ENCODE results near the gene CD6. TPM values are rescaled to one million over a fixed set of nuclear protein-coding genes. Genes with fewer than 3 reads are reported as not detected.

Gene CD6
- total RNA-seq, 1 donor from 2014 or later = 12.0 TPM

DNA sequence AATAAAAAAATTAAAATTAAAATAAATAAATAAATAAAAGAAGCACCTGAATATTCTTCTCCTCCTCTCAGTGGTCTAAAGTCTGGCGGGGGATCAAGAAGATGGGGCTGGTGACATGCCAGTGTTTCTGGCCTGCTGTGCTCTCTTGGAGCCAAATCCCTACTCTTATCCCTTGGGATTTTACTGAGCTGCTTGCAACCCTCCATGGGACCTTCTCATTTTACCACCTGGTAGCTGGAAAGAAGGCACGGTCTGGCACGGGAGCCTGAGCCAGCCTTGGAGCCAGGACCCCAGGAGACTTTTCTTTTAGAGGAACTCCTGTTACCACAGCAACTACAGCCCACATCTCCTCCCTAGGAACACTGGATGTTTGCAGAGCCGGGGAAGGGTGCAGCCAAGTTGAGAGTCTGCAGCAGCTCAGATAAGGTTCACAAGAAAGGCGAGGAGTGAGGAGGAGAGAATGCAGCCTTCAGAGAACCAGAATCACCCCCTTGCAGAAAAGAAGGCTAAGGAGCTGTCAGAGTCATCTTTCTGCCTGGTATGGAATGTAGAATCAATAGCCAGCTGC, 21.4 kb downstream of the CD6 start:
- intact Hi-C loops (cut with micrococcal nuclease) = no loop called here
- Mint-ChIP-seq H3K36me3 (ENCODE audit: low read depth) (no peaks in the 10 kb centered on the region), H3K4me1 (peaks cover 21% of the 10 kb centered on the region)

DNA sequence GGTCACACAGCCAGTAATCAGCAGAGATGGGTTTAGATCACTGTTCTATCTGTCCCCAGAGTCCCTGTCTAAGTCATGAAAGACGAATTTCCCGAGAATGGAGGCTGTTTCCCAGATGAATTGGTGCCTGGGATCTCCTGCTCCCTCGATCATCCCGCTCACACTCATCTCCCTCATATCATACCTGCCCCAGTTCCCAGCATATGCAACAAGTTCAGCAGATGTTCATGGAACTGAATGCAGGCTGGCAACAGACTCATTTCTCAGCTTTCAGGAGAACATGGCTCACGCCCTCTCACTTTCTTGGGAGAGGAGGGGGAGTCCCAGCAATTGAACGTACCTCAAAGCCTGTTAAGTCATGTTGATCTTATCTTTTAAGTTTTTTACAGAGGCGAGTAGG, 22.1 kb downstream of the CD6 start:
- DNase-seq (no peak), ATAC-seq (ENCODE audit: low read depth) (no peak)
- Mint-ChIP-seq H3K9me3 (no peaks in the 10 kb centered on the region), H3K27ac (no peak overlapping the region), H3K27me3 (peaks cover 4% of the 10 kb centered on the region), H3K36me3 (ENCODE audit: low read depth) (no peaks in the 10 kb centered on the region), H3K4me1 (peaks cover 19% of the 10 kb centered on the region), H3K4me3 (no peak overlapping the region)
- intact Hi-C loops (cut with micrococcal nuclease) = no loop called here
- TF ChIP-seq, protein P1, sequence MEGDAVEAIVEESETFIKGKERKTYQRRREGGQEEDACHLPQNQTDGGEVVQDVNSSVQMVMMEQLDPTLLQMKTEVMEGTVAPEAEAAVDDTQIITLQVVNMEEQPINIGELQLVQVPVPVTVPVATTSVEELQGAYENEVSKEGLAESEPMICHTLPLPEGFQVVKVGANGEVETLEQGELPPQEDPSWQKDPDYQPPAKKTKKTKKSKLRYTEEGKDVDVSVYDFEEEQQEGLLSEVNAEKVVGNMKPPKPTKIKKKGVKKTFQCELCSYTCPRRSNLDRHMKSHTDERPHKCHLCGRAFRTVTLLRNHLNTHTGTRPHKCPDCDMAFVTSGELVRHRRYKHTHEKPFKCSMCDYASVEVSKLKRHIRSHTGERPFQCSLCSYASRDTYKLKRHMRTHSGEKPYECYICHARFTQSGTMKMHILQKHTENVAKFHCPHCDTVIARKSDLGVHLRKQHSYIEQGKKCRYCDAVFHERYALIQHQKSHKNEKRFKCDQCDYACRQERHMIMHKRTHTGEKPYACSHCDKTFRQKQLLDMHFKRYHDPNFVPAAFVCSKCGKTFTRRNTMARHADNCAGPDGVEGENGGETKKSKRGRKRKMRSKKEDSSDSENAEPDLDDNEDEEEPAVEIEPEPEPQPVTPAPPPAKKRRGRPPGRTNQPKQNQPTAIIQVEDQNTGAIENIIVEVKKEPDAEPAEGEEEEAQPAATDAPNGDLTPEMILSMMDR (IDR thresholded peaks at IDR 0.05) = no peak
- ChIA-PET CTCF (no interaction called here), POLR2A (no interaction called here)

More for the DNA sequence above, 21.4 kb downstream of the CD6 start:
- ATAC-seq (ENCODE audit: low read depth) (no peak), DNase-seq (no peak)
- H3K27me3 Mint-ChIP-seq = peaks cover 4% of the 10 kb centered on the region
- H3K4me3 Mint-ChIP-seq = no peak overlapping the region
- POLR2A ChIA-PET = no interaction called here
- H3K27ac Mint-ChIP-seq = no peak overlapping the region
- TF ChIP-seq, protein P1 (IDR thresholded peaks at IDR 0.05) = no peak
- H3K9me3 Mint-ChIP-seq = no peaks in the 10 kb centered on the region
- CTCF ChIA-PET = interaction anchor here (0.6 kb wide), 2 partner anchors 94 to 135 kb away, joined by 3 read pairs; no protein-coding TSS in a partner anchor

DNA sequence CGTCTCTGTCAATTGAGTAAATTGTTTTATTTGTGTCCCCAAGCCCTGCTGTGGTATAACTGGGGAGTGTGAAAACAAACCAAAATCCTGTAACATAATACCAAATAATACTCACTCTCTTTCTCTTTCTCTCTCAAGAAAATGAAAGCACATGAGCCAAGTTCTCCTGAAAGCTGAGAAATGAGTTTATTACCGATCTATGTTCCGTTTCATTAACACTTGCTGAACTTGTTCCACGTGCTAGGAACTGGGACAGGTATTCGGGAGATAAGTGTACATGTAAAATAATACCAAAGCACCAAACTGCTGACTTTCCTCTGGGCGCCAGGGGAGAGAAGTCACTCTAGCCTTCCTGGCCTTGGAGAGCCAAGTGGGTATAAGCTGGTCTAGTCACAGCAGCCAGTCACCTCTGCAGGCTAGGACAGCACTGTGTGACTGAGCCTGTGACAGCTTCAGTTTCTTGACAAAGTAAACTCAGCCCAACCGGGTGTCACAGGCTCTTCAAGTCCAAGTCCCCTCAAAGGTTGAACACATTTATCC, 23.1 kb downstream of the CD6 start:
- H3K4me3 Mint-ChIP-seq = no peak overlapping the region
- intact Hi-C loops (cut with micrococcal nuclease) = no loop called here
- peaks cover 9% of the 10 kb centered on the region for H3K4me1 Mint-ChIP-seq
- TF ChIP-seq, protein P1 (IDR thresholded peaks at IDR 0.05) = no peak
- ATAC-seq (ENCODE audit: low read depth) (no peak), DNase-seq (no peak)
- ChIA-PET CTCF (no interaction called here), POLR2A (no interaction called here)
- H3K36me3 Mint-ChIP-seq (ENCODE audit: low read depth) = no peaks in the 10 kb centered on the region
- H3K27ac Mint-ChIP-seq = no peak overlapping the region
- no peaks in the 10 kb centered on the region for H3K9me3 Mint-ChIP-seq
- H3K27me3 Mint-ChIP-seq = peaks cover 4% of the 10 kb centered on the region

DNA sequence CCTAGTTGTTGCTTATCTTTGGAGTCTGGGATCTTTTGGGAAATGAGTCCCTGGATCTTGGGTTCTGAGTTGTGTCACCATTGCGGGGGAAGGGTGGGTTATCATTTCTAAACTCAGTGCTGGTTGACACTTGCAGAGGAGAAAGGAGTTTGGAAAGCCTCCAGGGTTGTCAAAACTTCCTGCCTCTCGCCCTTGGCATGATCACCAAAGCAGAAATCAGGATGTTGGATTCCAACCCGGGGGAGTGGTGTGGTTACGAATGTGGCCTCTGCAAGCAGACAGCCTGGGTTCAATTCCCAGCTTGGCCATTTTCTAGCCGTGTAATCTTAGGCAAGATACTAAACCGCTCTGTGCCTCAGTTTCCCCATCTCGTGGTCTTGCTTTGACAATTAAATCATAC, 24.3 kb downstream of the CD6 start:
- Mint-ChIP-seq H3K4me1 (peaks cover 3% of the 10 kb centered on the region), H3K27me3 (peaks cover 4% of the 10 kb centered on the region), H3K36me3 (ENCODE audit: low read depth) (no peaks in the 10 kb centered on the region), H3K9me3 (no peaks in the 10 kb centered on the region), H3K4me3 (no peak overlapping the region), H3K27ac (no peak overlapping the region)
- CTCF ChIA-PET = no interaction called here
- POLR2A ChIA-PET = no interaction called here
- no peak for DNase-seq
- intact Hi-C loops (cut with micrococcal nuclease) = no loop called here
- TF ChIP-seq, protein P1 (IDR thresholded peaks at IDR 0.05) = no peak
- ATAC-seq (ENCODE audit: low read depth) = no peak

DNA sequence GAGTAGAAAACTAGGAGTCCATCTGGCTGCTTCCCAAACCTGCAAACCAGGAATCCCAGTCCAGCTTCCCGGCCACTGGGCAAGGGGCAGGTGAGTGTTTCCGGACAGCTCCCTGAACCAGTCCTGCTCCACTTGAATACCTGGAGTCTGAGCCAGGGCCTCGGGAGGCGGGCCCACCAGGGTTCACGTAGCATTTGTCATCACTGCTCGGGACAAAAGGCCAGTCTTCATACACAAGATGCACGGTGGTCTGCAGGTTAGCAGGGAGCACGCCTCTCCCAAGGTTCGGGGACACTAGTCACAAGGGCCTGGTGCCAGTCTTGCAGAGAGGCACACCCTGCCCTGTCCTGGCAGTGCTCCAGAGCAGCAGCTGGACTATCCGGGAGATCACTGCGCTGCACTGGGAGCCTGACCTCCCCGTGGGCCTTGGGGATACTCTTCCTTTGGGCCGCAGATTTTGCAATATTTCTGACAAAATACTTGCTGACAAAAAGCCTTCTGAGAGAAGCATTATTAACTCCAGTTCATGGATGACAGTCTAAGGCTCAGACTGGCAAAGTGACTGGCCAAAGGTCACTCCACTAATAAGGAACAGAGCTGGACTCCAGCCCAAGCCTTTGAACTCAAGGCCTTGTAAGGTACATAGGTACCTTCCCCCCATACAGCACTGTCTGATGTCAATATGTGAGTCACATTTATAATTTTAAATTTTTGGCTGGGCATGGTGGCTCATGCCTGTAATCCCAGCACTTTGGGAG, 25.1 kb downstream of the CD6 start:
- Mint-ChIP-seq H3K4me1 (no peaks in the 10 kb centered on the region), H3K9me3 (no peaks in the 10 kb centered on the region), H3K4me3 (no peak overlapping the region), H3K27me3 (peaks cover 4% of the 10 kb centered on the region), H3K36me3 (ENCODE audit: low read depth) (no peaks in the 10 kb centered on the region), H3K27ac (no peak overlapping the region)
- TF ChIP-seq, protein P1 (IDR thresholded peaks at IDR 0.05) = no peak
- ATAC-seq (ENCODE audit: low read depth) = no peak
- intact Hi-C loops (cut with micrococcal nuclease) = no loop called here
- POLR2A ChIA-PET = no interaction called here
- DNase-seq = no peak
- CTCF ChIA-PET = no interaction called here

Measured in activated B cell treated with CpG ODN at 0.5 μM for 24 hours (primary cell).